Measurements from ENCODE around the gene SPACA6. TPM values are rescaled to one million over a fixed set of nuclear protein-coding genes. Genes with fewer than 3 reads are reported as not detected.
A peak's percentile ranks its signal among the peaks of the same experiment; 100 is the strongest.

The SPACA6 gene
- total RNA-seq, 1 experiment from 2014 or later, result 13.3 TPM

- Mint-ChIP-seq H3K9me3 (peaks cover 3% of the 10 kb centered on the region; the same call in 1 of the 2 replicates), H3K27ac (no peak overlapping the region), H3K27me3 (ENCODE audit: low read depth) (peaks cover 26% of the 10 kb centered on the region), H3K4me3 (no peak overlapping the region), H3K36me3 (no peaks in the 10 kb centered on the region), H3K4me1 (peaks cover 6% of the 10 kb centered on the region)
- ChIA-PET CTCF (interaction anchor here (0.5 to 3.1 kb wide), 80 partner anchors 8 to 523 kb away, joined by 3 to 49 read pairs (median 4); partner anchors contain the start of genes ETFB, VSIG10L and ZNF175), POLR2A (no interaction called here)
- TF ChIP-seq ZNF396 (CRISPR knock-in tag; IDR thresholded peaks at IDR 0.05; ENCODE audit: borderline replicate concordance) (no peak), CTCF (IDR thresholded peaks at IDR 0.05) (peak; percentile 46), STAT6 (CRISPR knock-in tag; conservative IDR thresholded peaks at IDR 0.05; ENCODE audit: low read depth) (no peak), IRF2 (CRISPR knock-in tag; IDR thresholded peaks at IDR 0.05; ENCODE audit: borderline replicate concordance, low read depth) (no peak), FOXP4 (CRISPR knock-in tag; IDR thresholded peaks at IDR 0.05) (no peak), TP53 (CRISPR knock-in tag; IDR thresholded peaks at IDR 0.05) (no peak), E2F5 (CRISPR knock-in tag; IDR thresholded peaks at IDR 0.05) (no peak), MYBL2 (CRISPR knock-in tag; IDR thresholded peaks at IDR 0.05) (no peak), NFATC4 (CRISPR knock-in tag; IDR thresholded peaks at IDR 0.05) (no peak)
- ATAC-seq (peak; percentile 72), DNase-seq (ENCODE audit: low spot score) (peak; percentile 88)
Measured at GRCh38 chr19:51660975-51661600, 32.0 kb upstream of the SPACA6 start.

- no peak for ATAC-seq
- no peak overlapping the region for H3K27ac Mint-ChIP-seq
- H3K9me3 Mint-ChIP-seq, result peaks cover 3% of the 10 kb centered on the region; the same call in 1 of the 2 replicates
- H3K4me1 Mint-ChIP-seq, result no peaks in the 10 kb centered on the region
- no peak overlapping the region for H3K4me3 Mint-ChIP-seq
- CTCF ChIA-PET, result no interaction called here
- DNase-seq (ENCODE audit: low spot score), result no peak
- no peaks in the 10 kb centered on the region for H3K36me3 Mint-ChIP-seq
- no peak for TF ChIP-seq IRF2 (CRISPR knock-in tag; IDR thresholded peaks at IDR 0.05; ENCODE audit: borderline replicate concordance, low read depth)
- no peak for TF ChIP-seq ZNF396 (CRISPR knock-in tag; IDR thresholded peaks at IDR 0.05; ENCODE audit: borderline replicate concordance)
- no peak for TF ChIP-seq USF2 (CRISPR knock-in tag; IDR thresholded peaks at IDR 0.05)
- TF ChIP-seq STAT6 (CRISPR knock-in tag; conservative IDR thresholded peaks at IDR 0.05; ENCODE audit: low read depth), result no peak
- peaks cover 11% of the 10 kb centered on the region for H3K27me3 Mint-ChIP-seq (ENCODE audit: low read depth)
- POLR2A ChIA-PET, result no interaction called here
Measured at GRCh38 chr19:51663650-51664049, 29.5 kb upstream of the SPACA6 start.

All from WTC11 (cell line).